ENCODE results near the gene NUP210L.

DNA sequence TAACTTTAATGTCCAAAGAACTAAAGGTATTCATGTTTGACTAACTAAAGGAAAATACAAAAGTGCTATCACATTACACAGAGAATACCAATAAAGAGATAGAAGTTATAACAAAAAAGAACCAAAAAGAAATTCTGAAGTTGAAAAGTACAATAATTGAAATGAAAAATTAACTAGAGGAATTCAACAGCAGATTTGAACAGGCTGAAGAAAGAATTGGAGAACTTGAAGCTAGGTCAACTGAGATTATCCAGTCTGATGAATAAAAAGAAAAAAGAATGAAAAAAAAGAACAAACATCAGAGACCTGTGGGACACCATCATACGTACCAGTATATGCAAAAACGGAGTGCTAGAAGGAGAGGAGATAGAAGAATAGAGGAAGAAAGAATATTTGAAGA lies 78.5 kb downstream of the NUP210L start:
- TF ChIP-seq ZNF426 (tag by site-specific recombination; IDR thresholded peaks at IDR 0.05) (no peak), SCRT1 (tag by site-specific recombination; IDR thresholded peaks at IDR 0.05; ENCODE audit: borderline replicate concordance) (no peak), BCL11A (tag by site-specific recombination; IDR thresholded peaks at IDR 0.05; ENCODE audit: low read depth) (no peak), MYNN (tag by site-specific recombination; IDR thresholded peaks at IDR 0.05; ENCODE audit: borderline replicate concordance) (no peak), ZNF133 (tag by site-specific recombination; IDR thresholded peaks at IDR 0.05) (no peak), SETDB1 (IDR thresholded peaks at IDR 0.05; ENCODE audit: insufficient read length, low read length) (peak; percentile 70), ZNF211 (tag by site-specific recombination; IDR thresholded peaks at IDR 0.05; ENCODE audit: low read depth) (no peak), ZBTB21 (tag by site-specific recombination; IDR thresholded peaks at IDR 0.05) (no peak), ZNF223 (tag by site-specific recombination; IDR thresholded peaks at IDR 0.05) (no peak), HOXA7 (CRISPR knock-in tag; IDR thresholded peaks at IDR 0.05; ENCODE audit: borderline replicate concordance) (no peak)
- TF ChIP-seq, protein P1, sequence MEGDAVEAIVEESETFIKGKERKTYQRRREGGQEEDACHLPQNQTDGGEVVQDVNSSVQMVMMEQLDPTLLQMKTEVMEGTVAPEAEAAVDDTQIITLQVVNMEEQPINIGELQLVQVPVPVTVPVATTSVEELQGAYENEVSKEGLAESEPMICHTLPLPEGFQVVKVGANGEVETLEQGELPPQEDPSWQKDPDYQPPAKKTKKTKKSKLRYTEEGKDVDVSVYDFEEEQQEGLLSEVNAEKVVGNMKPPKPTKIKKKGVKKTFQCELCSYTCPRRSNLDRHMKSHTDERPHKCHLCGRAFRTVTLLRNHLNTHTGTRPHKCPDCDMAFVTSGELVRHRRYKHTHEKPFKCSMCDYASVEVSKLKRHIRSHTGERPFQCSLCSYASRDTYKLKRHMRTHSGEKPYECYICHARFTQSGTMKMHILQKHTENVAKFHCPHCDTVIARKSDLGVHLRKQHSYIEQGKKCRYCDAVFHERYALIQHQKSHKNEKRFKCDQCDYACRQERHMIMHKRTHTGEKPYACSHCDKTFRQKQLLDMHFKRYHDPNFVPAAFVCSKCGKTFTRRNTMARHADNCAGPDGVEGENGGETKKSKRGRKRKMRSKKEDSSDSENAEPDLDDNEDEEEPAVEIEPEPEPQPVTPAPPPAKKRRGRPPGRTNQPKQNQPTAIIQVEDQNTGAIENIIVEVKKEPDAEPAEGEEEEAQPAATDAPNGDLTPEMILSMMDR (tag by site-specific recombination; IDR thresholded peaks at IDR 0.05), result no peak
- TF ChIP-seq, protein P2, sequence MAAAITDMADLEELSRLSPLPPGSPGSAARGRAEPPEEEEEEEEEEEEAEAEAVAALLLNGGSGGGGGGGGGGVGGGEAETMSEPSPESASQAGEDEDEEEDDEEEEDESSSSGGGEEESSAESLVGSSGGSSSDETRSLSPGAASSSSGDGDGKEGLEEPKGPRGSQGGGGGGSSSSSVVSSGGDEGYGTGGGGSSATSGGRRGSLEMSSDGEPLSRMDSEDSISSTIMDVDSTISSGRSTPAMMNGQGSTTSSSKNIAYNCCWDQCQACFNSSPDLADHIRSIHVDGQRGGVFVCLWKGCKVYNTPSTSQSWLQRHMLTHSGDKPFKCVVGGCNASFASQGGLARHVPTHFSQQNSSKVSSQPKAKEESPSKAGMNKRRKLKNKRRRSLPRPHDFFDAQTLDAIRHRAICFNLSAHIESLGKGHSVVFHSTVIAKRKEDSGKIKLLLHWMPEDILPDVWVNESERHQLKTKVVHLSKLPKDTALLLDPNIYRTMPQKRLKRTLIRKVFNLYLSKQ (tag by site-specific recombination; IDR thresholded peaks at IDR 0.05; ENCODE audit: borderline replicate concordance), result no peak
